ENCODE measurements around the gene PRDM12.

DNA sequence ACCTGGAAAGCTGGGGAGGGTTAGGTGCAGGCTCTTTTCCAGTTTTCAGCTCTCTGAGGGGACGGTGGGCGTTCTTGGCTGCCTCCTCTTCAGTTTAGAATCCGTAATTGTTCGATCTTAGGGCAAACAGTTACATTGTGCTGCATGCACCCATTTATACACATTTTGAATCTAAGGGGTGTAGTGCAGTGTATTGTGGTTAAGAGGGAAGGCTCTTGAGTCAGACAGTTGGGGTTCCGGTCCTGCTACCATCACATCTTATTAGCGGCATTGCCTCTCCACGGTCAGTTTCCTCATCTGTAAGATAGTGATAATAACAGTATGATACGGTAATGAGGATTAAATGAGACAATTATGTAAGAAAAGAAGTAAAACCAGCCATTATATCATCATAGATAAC lies 29.8 kb downstream of the PRDM12 start:
- TF ChIP-seq CTCF (IDR thresholded peaks at IDR 0.05 in 8 of 11, conservative IDR thresholded peaks at IDR 0.05 in 3 of 11) (no peak), POLR2AphosphoS5 (IDR thresholded peaks at IDR 0.05) (no peak), POLR2A (IDR thresholded peaks at IDR 0.05) (no peak)

All from spleen (tissue), 7 donors.